Measurements from ENCODE around the gene C1QTNF5.

The C1QTNF5 gene

GRCh38 chr11:119380827-119381180, 40.1 kb upstream of the C1QTNF5 start:
- H3K27ac ChIP-seq: no peak overlapping the region
- TF ChIP-seq ZFX (IDR thresholded peaks at IDR 0.05; ENCODE audit: borderline replicate concordance) (no peak), CTCF (IDR thresholded peaks at IDR 0.05) (no peak)

- TF ChIP-seq CTCF (IDR thresholded peaks at IDR 0.05): no peak
- no peak for TF ChIP-seq ZFX (IDR thresholded peaks at IDR 0.05; ENCODE audit: borderline replicate concordance)
- no peak overlapping the region for H3K27ac ChIP-seq
Measured at GRCh38 chr11:119380160-119380826, 39.6 kb upstream of the C1QTNF5 start.

GRCh38 chr11:119378851-119379465, 38.3 kb upstream of the C1QTNF5 start:
- no peak overlapping the region for H3K27ac ChIP-seq
- TF ChIP-seq ZFX (IDR thresholded peaks at IDR 0.05; ENCODE audit: borderline replicate concordance) (no peak), CTCF (IDR thresholded peaks at IDR 0.05) (no peak)

GRCh38 chr11:119377961-119378667, 37.4 kb upstream of the C1QTNF5 start:
- TF ChIP-seq CTCF (IDR thresholded peaks at IDR 0.05) (no peak), ZFX (IDR thresholded peaks at IDR 0.05; ENCODE audit: borderline replicate concordance) (no peak)
- H3K27ac ChIP-seq: no peak overlapping the region

- TF ChIP-seq ZFX (IDR thresholded peaks at IDR 0.05; ENCODE audit: borderline replicate concordance) (no peak), CTCF (IDR thresholded peaks at IDR 0.05) (no peak)
Measured at GRCh38 chr11:119377112-119377901, 36.6 kb upstream of the C1QTNF5 start.

GRCh38 chr11:119376197-119376847, 35.6 kb upstream of the C1QTNF5 start:
- TF ChIP-seq CTCF (IDR thresholded peaks at IDR 0.05) (no peak), ZFX (IDR thresholded peaks at IDR 0.05; ENCODE audit: borderline replicate concordance) (no peak)
- H3K27ac ChIP-seq: no peak overlapping the region

More at GRCh38 chr11:119377112-119377901, 36.6 kb upstream of the C1QTNF5 start:
- H3K27ac ChIP-seq: no peak overlapping the region
